T47D (cell line): Measurements from ENCODE around the gene EBI3.

ENCODE experiments used
- DNase-seq, 2 experiments: peaks; one replicate each; pipeline versions ENCODE4 v3.0.0 to v3.0.0-alpha.2; 2011 to 2012; ENCODE audit warnings: low read depth in 1 of 2, low spot score in 1 of 2
- JUND ChIP-seq: IDR thresholded peaks from 2 replicates; pipeline ENCODE4 v1.6.1; 2012; ENCODE audit warnings: low read depth
- in situ Hi-C: cut with HindIII; loops from 2 replicates; pipeline ENCODE4 v1.10.0; 2016; ENCODE audit warnings: low sequenced_read_pairs, low pct_unique_long_range_greater_than_20kb

The EBI3 gene

GRCh38 chr19:4194353-4194752 is 35.0 kb upstream of the EBI3 start:
- in situ Hi-C loops, result no loop called here
- DNase-seq, result no peak
- no peak for TF ChIP-seq JUND

GRCh38 chr19:4196009-4196408 is 33.3 kb upstream of the EBI3 start:
- no peak for DNase-seq
- in situ Hi-C loops, result no loop called here
- no peak for TF ChIP-seq JUND

DNA sequence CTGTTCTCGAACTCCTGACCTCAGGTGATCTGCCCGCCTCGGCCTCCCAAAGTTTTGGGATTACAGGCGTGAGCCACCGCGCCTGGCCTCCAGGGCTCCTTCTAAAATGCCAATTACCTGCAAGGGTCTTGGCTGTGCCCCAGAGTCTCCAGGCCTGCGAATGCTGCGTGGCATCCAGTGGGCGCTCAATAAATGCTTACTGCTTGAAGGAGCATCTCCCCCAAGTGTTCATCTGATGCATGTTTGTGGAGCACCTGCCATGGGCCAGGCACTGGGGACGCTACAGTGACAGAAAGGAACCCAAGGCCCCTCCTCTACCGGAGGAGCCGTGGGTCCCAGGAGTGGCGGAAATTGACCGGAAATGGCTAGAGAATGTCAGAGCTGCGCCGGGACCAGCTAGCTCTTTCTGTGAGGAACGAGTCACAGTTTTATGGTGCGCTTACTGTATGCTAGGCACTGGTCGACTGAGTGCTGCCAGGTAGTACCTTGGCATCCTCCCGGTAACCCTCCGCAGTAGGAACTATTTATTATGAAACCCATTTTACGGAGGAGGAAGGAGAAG is 32.7 kb upstream of the EBI3 start:
- in situ Hi-C loops, result no loop called here
- no peak for TF ChIP-seq JUND
- DNase-seq, result no peak

DNA sequence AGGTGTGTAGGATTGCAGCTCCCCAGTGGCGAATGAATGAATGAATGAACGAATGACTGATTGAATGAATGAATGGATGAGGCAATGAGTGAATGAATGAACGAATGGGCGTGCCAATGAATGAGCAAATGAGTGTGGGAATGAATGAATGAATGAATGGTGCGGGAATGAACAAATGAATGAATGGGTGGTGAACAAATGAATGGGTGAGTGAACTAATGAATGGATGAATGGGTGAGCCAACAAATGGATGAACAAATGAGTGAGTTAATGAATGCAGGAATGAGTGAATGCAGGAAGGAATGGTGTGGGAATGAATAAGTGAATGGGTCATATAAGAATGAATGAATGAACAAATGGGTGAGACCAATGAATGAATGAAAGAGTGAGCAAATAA is 32.1 kb upstream of the EBI3 start:
- in situ Hi-C loops, result no loop called here
- no peak for DNase-seq
- no peak for TF ChIP-seq JUND

- in situ Hi-C loops, result no loop called here
- no peak for TF ChIP-seq JUND
- no peak for DNase-seq
These were observed 31.5 kb upstream of the EBI3 start for GRCh38 chr19:4197625-4198466.

DNA sequence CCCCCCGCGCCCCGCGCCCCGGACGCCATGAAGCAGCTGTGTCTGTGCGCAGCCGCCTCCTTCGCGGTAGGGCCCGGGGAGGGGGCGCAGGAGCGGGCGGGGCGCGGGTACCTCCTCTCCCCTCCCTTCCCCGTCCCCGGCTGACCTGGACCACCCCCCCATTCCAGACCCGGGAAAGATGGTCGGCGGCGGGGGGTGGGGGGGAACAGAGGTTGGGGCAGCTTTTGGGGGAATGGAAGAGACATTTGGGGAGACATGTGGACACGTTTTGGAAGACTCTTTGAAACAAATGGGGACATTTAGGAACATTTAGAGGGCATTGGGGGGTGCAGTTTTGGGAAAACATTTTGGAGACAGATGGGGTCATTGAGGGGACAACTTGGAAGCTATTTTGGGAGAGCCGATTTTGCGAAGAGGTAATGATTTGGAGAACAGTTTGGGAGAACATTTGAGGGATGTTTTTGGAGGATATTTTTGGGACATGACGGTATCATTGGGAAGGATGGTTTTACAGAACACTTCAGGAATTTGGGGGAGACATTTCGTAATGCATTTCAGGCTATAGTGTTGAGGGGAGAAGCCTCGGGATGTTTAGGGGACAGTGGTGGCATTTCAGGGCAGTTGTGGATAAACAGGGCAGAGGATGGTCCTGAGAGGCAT is 30.7 kb upstream of the EBI3 start:
- DNase-seq, result no peak
- in situ Hi-C loops, result no loop called here

DNA sequence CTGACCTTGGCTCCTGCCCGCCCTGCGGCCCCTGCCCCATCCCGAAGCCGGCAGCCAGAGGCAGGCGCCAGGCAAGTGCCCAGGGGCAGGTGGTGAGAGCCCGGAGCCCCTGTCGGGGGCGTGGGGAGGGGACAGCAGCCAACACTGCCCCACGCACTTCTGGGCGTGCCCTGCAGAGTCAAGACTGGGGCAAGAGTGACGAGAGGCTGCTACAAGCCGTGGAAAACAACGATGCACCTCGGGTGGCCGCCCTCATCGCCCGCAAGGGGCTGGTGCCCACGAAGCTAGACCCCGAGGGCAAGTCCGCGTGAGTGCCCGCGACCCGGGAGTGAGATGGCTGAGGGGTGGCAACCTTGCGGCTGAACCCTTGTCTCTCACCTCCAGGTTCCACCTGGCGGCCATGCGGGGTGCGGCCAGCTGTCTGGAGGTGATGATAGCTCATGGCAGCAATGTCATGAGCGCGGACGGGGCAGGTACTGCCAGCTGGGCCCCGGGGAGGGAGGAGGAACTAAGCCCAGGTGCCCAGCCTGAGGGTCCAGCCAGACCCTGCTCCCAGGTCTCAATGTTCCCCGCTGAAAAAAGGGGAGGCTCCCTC is 29.5 kb upstream of the EBI3 start:
- DNase-seq, result peak; percentile 42 to 58
- in situ Hi-C loops, result no loop called here
- no peak for TF ChIP-seq JUND

More for the DNA sequence above, 30.7 kb upstream of the EBI3 start:
- TF ChIP-seq JUND, result no peak

GRCh38 chr19:4200940-4201542 is 28.3 kb upstream of the EBI3 start:
- TF ChIP-seq JUND, result no peak
- in situ Hi-C loops, result no loop called here
- DNase-seq, result no peak

DNA sequence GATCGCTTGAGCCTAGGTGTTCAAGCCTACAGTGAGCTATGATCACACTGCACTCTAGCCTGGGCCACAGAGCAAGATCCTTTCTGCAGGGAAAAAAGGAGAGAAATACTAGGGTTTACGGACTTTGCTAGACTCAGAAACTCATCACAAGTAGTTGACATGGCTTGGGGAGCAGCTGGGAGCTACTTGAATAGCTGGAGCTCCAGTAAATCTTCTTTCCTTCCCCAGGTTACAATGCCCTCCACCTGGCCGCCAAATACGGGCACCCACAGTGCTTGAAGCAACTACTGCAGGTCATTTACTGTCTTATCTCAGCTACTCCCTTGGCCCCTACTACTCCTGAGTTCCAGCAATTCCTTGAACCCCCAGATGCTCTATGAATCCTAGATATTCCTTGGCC is 27.5 kb upstream of the EBI3 start:
- DNase-seq, result no peak
- in situ Hi-C loops, result no loop called here
- no peak for TF ChIP-seq JUND

GRCh38 chr19:4206818-4207484 is 22.4 kb upstream of the EBI3 start:
- no peak for TF ChIP-seq JUND
- in situ Hi-C loops, result no loop called here
- DNase-seq, result peak in 1 of 2 experiments; percentile 81

GRCh38 chr19:4208385-4209094 is 20.8 kb upstream of the EBI3 start:
- no peak for TF ChIP-seq JUND
- DNase-seq, result peak; percentile 60 to 86
- in situ Hi-C loops, result no loop called here
